ENCODE results near the gene ZXDC.

Gene ZXDC

GRCh38 chr3:126464997-126465396, 10.7 kb downstream of the ZXDC start:
- DNase-seq: no peak
- peaks cover 99% of the 10 kb centered on the region for H3K36me3 ChIP-seq
- no peaks in the 10 kb centered on the region for H3K9me3 ChIP-seq (ENCODE audit: severe bottlenecking)
- no peak overlapping the region for H3K4me3 ChIP-seq (ENCODE audit: low read depth, low read length)
- no peak for TF ChIP-seq CTCF (IDR thresholded peaks at IDR 0.05; ENCODE audit: low read depth, low read length)
- no peak overlapping the region for H3K27ac ChIP-seq
- H3K27me3 ChIP-seq (ENCODE audit: insufficient read depth, low read depth, severe bottlenecking): no peaks in the 10 kb centered on the region

GRCh38 chr3:126464494-126464893, 11.2 kb downstream of the ZXDC start:
- peaks cover 99% of the 10 kb centered on the region for H3K36me3 ChIP-seq
- H3K4me3 ChIP-seq (ENCODE audit: low read depth, low read length): no peak overlapping the region
- no peak for DNase-seq
- H3K27ac ChIP-seq: no peak overlapping the region
- no peaks in the 10 kb centered on the region for H3K27me3 ChIP-seq (ENCODE audit: insufficient read depth, low read depth, severe bottlenecking)
- no peaks in the 10 kb centered on the region for H3K9me3 ChIP-seq (ENCODE audit: severe bottlenecking)
- TF ChIP-seq CTCF (IDR thresholded peaks at IDR 0.05; ENCODE audit: low read depth, low read length): no peak

- no peak overlapping the region for H3K4me3 ChIP-seq (ENCODE audit: low read depth, low read length)
- TF ChIP-seq CTCF (IDR thresholded peaks at IDR 0.05; ENCODE audit: low read depth, low read length): no peak
- H3K36me3 ChIP-seq: peaks cover 99% of the 10 kb centered on the region
- no peaks in the 10 kb centered on the region for H3K9me3 ChIP-seq (ENCODE audit: severe bottlenecking)
- H3K27ac ChIP-seq: no peak overlapping the region
- DNase-seq: no peak
- no peaks in the 10 kb centered on the region for H3K27me3 ChIP-seq (ENCODE audit: insufficient read depth, low read depth, severe bottlenecking)
Observed at GRCh38 chr3:126464093-126464492, 11.6 kb downstream of the ZXDC start.

GRCh38 chr3:126463521-126463920, 12.2 kb downstream of the ZXDC start:
- no peak overlapping the region for H3K27ac ChIP-seq
- no peak for TF ChIP-seq CTCF (IDR thresholded peaks at IDR 0.05; ENCODE audit: low read depth, low read length)
- H3K9me3 ChIP-seq (ENCODE audit: severe bottlenecking): no peaks in the 10 kb centered on the region
- peaks cover 99% of the 10 kb centered on the region for H3K36me3 ChIP-seq
- DNase-seq: no peak
- no peaks in the 10 kb centered on the region for H3K27me3 ChIP-seq (ENCODE audit: insufficient read depth, low read depth, severe bottlenecking)
- no peak overlapping the region for H3K4me3 ChIP-seq (ENCODE audit: low read depth, low read length)

GRCh38 chr3:126461450-126462070, 14.1 kb downstream of the ZXDC start:
- TF ChIP-seq CTCF (IDR thresholded peaks at IDR 0.05; ENCODE audit: low read depth, low read length): no peak
- Histone ChIP-seq H3K4me3 (ENCODE audit: low read depth, low read length) (no peak overlapping the region), H3K9me3 (ENCODE audit: severe bottlenecking) (no peaks in the 10 kb centered on the region), H3K27ac (no peak overlapping the region), H3K27me3 (ENCODE audit: insufficient read depth, low read depth, severe bottlenecking) (no peaks in the 10 kb centered on the region), H3K36me3 (peaks cover 96% of the 10 kb centered on the region)
- DNase-seq: no peak

GRCh38 chr3:126460381-126460780, 15.3 kb downstream of the ZXDC start:
- Histone ChIP-seq H3K36me3 (peaks cover 91% of the 10 kb centered on the region), H3K27me3 (ENCODE audit: insufficient read depth, low read depth, severe bottlenecking) (no peaks in the 10 kb centered on the region), H3K4me3 (ENCODE audit: low read depth, low read length) (no peak overlapping the region), H3K9me3 (ENCODE audit: severe bottlenecking) (no peaks in the 10 kb centered on the region), H3K27ac (no peak overlapping the region)
- no peak for DNase-seq
- no peak for TF ChIP-seq CTCF (IDR thresholded peaks at IDR 0.05; ENCODE audit: low read depth, low read length)
